Suprapubic skin (tissue), 4 donors: ENCODE data around the gene NAT16. TPM values are rescaled to one million over a fixed set of nuclear protein-coding genes. Genes with fewer than 3 reads are reported as not detected.
A peak's percentile ranks its signal among the peaks of the same experiment; 100 is the strongest.
"Not testable (repeated sequence)": the region's sequence is repeated elsewhere in the genome, so short reads cannot be mapped to it uniquely, and the experiment has no call there.

Experiments
- DNase-seq, 2 donors: peaks; one replicate each; pipeline ENCODE4 v3.0.0-alpha.2; 2019; ENCODE audit warnings: low spot score in 2 of 2
- H3K27ac ChIP-seq: fragments of 200-600 bp; sonication (generic); one replicate; pipeline ENCODE4 v1.5.1; 2019
- H3K27me3 ChIP-seq: fragments of 200-600 bp; sonication (generic); one replicate; pipeline ENCODE4 v1.5.1; 2019
- H3K36me3 ChIP-seq: fragments of 200-600 bp; sonication (generic); one replicate; pipeline ENCODE4 v1.5.1; 2019
- H3K4me1 ChIP-seq: fragments of 200-600 bp; sonication (generic); one replicate; pipeline ENCODE4 v1.5.1; 2019
- H3K4me3 ChIP-seq: fragments of 200-600 bp; sonication (generic); one replicate; pipeline ENCODE4 v1.5.1; 2019; ENCODE audit warnings: mild to moderate bottlenecking
- H3K9me3 ChIP-seq: fragments of 200-600 bp; sonication (generic); one replicate; pipeline ENCODE4 v1.5.1; 2019
- CTCF ChIP-seq, 2 donors: fragments of 200-600 bp in 1 of 2; fragments of 450-650 bp in 1 of 2; sonication (generic) in 1 of 2; IDR thresholded peaks; one replicate each; pipeline ENCODE4 v1.5.1; 2016 to 2019; ENCODE audit warnings: antibody characterized with exemption in 2 of 2, mild to moderate bottlenecking in 1 of 2, moderate library complexity in 1 of 2
- EP300 ChIP-seq: sonication (generic); formaldehyde crosslinking; IDR thresholded peaks from one replicate; pipeline ENCODE4 v1.6.1; 2017; ENCODE audit warnings: antibody characterized with exemption
- POLR2A ChIP-seq, 2 donors: fragments of 450-650 bp; IDR thresholded peaks; one replicate each; pipeline ENCODE4 v1.6.1; 2017; ENCODE audit warnings: antibody characterized with exemption in 2 of 2, mild to moderate bottlenecking in 2 of 2, moderate library complexity in 2 of 2
- POLR2AphosphoS5 ChIP-seq, 3 donors: sonication (generic); formaldehyde crosslinking; IDR thresholded peaks; one replicate each; pipeline ENCODE4 v1.6.1; 2017; ENCODE audit warnings: antibody characterized with exemption in 3 of 3
- WGBS: methylation state at CpG from one replicate; pipeline ENCODE4 v1.1.5; 2018; 5-methylcytosine and 5-hydroxymethylcytosine counted together
- total RNA-seq, 4 donors: library from RNA; depleted of rRNA; stranded (reverse); fragments of >200 nt; gene quantifications; one replicate each; pipeline ENCODE4 v1.1.0, GENCODE V29; 2016

Gene NAT16
- total RNA-seq, 4 donors from 2014 or later, result not detected

GRCh38 chr7:101124376-101125056, 55.6 kb downstream of the NAT16 start:
- no peak overlapping the region for H3K4me3 ChIP-seq
- WGBS, result 27% methylated on average over 7 of the region's 7 CpGs
- no peak for DNase-seq
- H3K9me3 ChIP-seq, result no peaks in the 10 kb centered on the region
- peaks cover 63% of the 10 kb centered on the region for H3K4me1 ChIP-seq
- H3K27me3 ChIP-seq, result no peaks in the 10 kb centered on the region
- peak overlapping the region; percentile 56 for H3K27ac ChIP-seq
- no peaks in the 10 kb centered on the region for H3K36me3 ChIP-seq
- no peak for TF ChIP-seq POLR2AphosphoS5 (IDR thresholded peaks at IDR 0.05)
- no peak for TF ChIP-seq EP300

DNA sequence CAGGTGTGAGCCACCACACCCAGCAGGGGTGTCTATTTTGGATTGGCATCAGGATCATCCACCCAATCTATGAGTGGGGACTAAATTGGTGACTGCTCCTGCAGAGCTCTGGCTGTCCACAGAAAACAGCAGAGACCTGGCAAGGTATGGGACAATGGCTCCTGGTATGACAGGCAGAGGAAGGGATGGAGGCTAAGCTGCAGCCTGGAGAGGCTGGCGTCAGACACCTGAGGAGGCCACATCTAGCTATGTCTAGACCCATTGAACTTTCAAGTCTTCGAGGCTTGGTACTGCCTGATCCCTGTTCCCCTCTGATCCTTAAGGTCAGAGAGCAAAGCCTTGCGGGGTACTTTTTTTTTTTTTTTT, 56.4 kb downstream of the NAT16 start:
- Histone ChIP-seq H3K27me3 (no peaks in the 10 kb centered on the region), H3K9me3 (no peaks in the 10 kb centered on the region), H3K4me1 (peaks cover 63% of the 10 kb centered on the region), H3K4me3 (no peak overlapping the region), H3K36me3 (no peaks in the 10 kb centered on the region), H3K27ac (no peak overlapping the region)
- 75% methylated on average over 3 of the region's 3 CpGs for WGBS
- no peak for TF ChIP-seq EP300
- TF ChIP-seq POLR2AphosphoS5 (IDR thresholded peaks at IDR 0.05), result no peak
- no peak for TF ChIP-seq CTCF (IDR thresholded peaks at IDR 0.05)
- no peak for TF ChIP-seq POLR2A (IDR thresholded peaks at IDR 0.05)
- no peak for DNase-seq

- WGBS, result 92% methylated on average over 11 of the region's 11 CpGs
- H3K4me1 ChIP-seq, result peaks cover 60% of the 10 kb centered on the region
- H3K4me3 ChIP-seq, result no peak overlapping the region
- H3K27me3 ChIP-seq, result no peaks in the 10 kb centered on the region
- H3K27ac ChIP-seq, result peak overlapping the region; percentile 66
- TF ChIP-seq POLR2A (IDR thresholded peaks at IDR 0.05), result no peak
- no peak for TF ChIP-seq CTCF (IDR thresholded peaks at IDR 0.05)
- no peak for TF ChIP-seq POLR2AphosphoS5 (IDR thresholded peaks at IDR 0.05)
- no peak for TF ChIP-seq EP300
- H3K9me3 ChIP-seq, result no peaks in the 10 kb centered on the region
- no peaks in the 10 kb centered on the region for H3K36me3 ChIP-seq
- DNase-seq, result no peak
These were observed 57.0 kb downstream of the NAT16 start for GRCh38 chr7:101122933-101123702.

DNA sequence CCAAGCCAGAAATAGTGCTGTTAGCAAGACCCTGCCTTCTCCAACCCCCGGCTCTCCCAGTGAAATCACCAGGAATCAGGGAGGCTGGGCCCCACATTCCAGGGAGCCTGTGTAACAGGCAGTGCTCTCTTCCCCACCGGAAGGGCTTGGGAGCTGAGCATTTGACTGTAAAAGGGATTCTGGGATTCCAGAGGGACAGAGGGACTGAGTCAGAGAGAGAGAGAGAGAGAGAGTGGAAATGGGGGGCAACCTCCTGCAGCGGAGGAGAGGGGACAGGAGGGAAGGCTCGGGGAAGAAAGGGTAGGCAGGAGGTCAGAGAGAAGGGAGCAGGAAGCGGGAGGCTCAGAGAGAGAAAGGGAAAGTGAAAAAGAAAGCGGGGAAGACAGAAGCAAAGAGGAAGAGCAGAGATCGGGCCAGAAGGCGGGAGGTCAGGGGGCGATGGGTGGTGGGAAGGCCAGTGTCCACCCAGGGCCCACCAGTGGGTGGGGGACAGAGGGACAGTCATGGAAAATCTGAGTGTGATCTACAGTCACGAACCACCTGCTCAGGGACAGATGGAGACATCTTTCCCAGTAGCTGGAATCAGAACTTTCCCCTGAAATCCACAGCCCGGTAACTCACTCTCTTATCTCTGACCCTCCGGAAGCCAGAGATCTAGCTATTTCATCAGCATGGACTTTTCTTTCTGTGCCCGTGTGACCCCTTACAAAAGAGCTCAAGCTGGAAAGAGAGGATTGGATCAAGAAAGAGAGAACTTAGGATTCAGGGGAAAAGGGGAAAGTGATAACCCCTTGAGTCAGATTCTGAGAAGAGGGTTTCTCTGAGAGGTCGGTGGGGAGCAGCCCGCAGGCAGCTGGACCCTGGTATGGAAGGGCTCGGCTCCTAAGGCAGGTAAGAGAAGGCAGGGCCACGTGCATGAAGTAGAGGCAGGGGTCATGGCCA, 57.8 kb downstream of the NAT16 start:
- DNase-seq, result peak; percentile 83 to 84
- TF ChIP-seq POLR2AphosphoS5 (IDR thresholded peaks at IDR 0.05) (no peak), POLR2A (IDR thresholded peaks at IDR 0.05) (no peak)
- H3K9me3 ChIP-seq, result no peaks in the 10 kb centered on the region
- H3K27ac ChIP-seq, result peak overlapping the region; percentile 66
- H3K4me3 ChIP-seq, result peak overlapping the region; percentile 37
- no peaks in the 10 kb centered on the region for H3K27me3 ChIP-seq
- H3K36me3 ChIP-seq, result no peaks in the 10 kb centered on the region
- peaks cover 52% of the 10 kb centered on the region for H3K4me1 ChIP-seq
- WGBS, result 32% methylated on average over 17 of the region's 17 CpGs

GRCh38 chr7:101121631-101121990, 58.5 kb downstream of the NAT16 start:
- DNase-seq, result not testable (repeated sequence)
- peaks cover 45% of the 10 kb centered on the region for H3K4me1 ChIP-seq

More at GRCh38 chr7:101121631-101121990, 58.5 kb downstream of the NAT16 start:
- H3K27ac ChIP-seq, H3K27me3 ChIP-seq, H3K9me3 ChIP-seq, H3K36me3 ChIP-seq, H3K4me3 ChIP-seq: not testable (repeated sequence)
- WGBS, result 54% methylated on average over 9 of the region's 9 CpGs

Other genes with a start within 250 kb of the NAT16 start
- gene MUC3A, start 230.8 kb downstream of the NAT16 start, total RNA-seq, result not detected
- gene MUC12, start 210.7 kb downstream of the NAT16 start, total RNA-seq, result not detected
- under 1 TPM; 0.08 to 0.25 (median 0.14) TPM for gene MUC17, start 160.2 kb downstream of the NAT16 start, total RNA-seq
- 10 to 100 TPM; 12.1 to 28.9 (median 17.8) TPM for gene TRIM56, start 94.8 kb downstream of the NAT16 start, total RNA-seq
- gene SERPINE1, start 53.2 kb downstream of the NAT16 start, total RNA-seq, result 10 to 100 TPM in 2 of 4 donors, 1 to 10 TPM in 2; 6.7 to 22.9 (median 13.0) TPM
- 10 to 100 TPM; 28.5 to 66.5 (median 50.0) TPM for gene AP1S1, start 25.8 kb downstream of the NAT16 start, total RNA-seq
- under 1 TPM in 3 of 4 donors, not detected in 1; 0.38 to 0.99 (median 0.59) TPM for gene VGF, start 14.7 kb downstream of the NAT16 start, total RNA-seq
- gene MOGAT3, start 20.7 kb upstream of the NAT16 start, total RNA-seq, result not detected
- gene PLOD3, start 37.3 kb upstream of the NAT16 start, total RNA-seq, result 10 to 100 TPM; 15.7 to 30.4 (median 22.7) TPM
- gene ZNHIT1, start 37.9 kb upstream of the NAT16 start, total RNA-seq, result 10 to 100 TPM; 43.8 to 73.4 (median 66.9) TPM
- gene CLDN15, start 57.5 kb upstream of the NAT16 start, total RNA-seq, result 10 to 100 TPM in 3 of 4 donors, 1 to 10 TPM in 1; 6.7 to 19.8 (median 12.5) TPM
- gene FIS1, start 64.8 kb upstream of the NAT16 start, total RNA-seq, result 100 to 1,000 TPM; 118 to 223 (median 198) TPM
- gene IFT22, start 141.5 kb upstream of the NAT16 start, total RNA-seq, result 10 to 100 TPM in 3 of 4 donors, 1 to 10 TPM in 1; 6.8 to 15.3 (median 11.7) TPM
- 1 to 10 TPM in 1 of 4 donors, not detected in 3; 1.1 TPM for gene COL26A1, start 182.6 kb upstream of the NAT16 start, total RNA-seq